ENCODE data around the gene RPP40.
"Not testable (repeated sequence)": the region's sequence is repeated elsewhere in the genome, so short reads cannot be mapped to it uniquely, and the experiment has no call there.

Gene RPP40

GRCh38 chr6:5012519-5012918 lies 8.7 kb upstream of the RPP40 start:
- DNase-seq, result no peak

- no peak for DNase-seq
Measured at GRCh38 chr6:5011346-5011745, 7.5 kb upstream of the RPP40 start.

DNA sequence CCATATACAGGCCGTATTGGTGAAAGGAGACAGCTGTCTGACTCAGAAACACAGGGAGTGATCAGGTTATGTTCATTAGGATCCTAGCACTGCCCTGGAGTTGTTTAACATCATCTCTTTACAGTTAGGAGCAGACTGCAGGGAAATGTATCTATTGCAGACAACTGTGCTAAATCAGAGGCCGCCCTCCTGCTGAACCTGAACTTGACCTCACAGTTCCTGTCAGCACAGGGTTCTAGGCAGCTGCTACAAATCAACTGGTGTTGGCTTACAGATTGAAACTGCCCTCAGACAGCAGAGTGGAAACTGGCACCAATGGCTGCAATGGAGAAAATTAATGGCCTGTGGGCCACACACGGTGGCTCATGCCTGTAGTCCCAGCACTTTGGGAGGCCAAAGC lies 3.7 kb upstream of the RPP40 start:
- DNase-seq, result no peak

DNA sequence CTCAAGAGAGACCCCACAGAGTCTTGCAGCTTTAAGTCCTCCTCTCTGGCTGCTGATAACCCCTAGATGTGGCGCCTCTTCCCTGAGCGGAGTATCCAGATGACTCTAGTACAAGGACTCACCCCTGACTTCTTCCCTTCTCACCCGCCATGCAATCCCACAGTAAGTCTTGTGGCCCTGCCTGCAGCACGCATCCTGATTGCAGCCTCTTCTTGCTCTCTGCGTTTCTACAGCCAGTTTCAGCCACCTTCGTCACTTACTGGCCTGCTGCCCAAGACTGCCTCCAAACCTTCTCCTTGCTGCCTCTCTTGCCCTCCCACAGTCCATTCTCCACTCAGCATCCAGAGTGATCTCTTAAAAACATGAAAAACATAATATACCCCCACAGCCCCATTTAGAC lies 2.4 kb upstream of the RPP40 start:
- DNase-seq, result no peak

DNA sequence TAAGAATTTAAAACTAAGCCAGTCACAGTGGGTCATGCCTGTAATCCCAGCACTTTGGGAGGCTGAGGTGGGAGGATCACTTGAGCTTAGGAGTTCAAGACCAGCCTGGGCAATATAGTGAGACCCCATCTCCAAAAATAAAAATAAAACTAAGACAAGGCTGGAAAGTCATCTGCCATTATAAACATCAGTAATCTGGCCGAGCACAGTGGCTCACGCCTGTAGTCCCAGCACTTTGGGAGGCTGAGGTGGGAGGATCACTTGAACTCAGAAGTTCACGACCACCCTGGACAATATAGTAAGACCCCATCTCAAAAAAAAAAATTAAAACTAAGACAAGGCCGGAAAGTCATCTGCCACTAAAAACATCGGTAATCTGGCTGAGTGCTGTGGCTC lies 1.2 kb upstream of the RPP40 start:
- DNase-seq, result not testable (repeated sequence)

DNA sequence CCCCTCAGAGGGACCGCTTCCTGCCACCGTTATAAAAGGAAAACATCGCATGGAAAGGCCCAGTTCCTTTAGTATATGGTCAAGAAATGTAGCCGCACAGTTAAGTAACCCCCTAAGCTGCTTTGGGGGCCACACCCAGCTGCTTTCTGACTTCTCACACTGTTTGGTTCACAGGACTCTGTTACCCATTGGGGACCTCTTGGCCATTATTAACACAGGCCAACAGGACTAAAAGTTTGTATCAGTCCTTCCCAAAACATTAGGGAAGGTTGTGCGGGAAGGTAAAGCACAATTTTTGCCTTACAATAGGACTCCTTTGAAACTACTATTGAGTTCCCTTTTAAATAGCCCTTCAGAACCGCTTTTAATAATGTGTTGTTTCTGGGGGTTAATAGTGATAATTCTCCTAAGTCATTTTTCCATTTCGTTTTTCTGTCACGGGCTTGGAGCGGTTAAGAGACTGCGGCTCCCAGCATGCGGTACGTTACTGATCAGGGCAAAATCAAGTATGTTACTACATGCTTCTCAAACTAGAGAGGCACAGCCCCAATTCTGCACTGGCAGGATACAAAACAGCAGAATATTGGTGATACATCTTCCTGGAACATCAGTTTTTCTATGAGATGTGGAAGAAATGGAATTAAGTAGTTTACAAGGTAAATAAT lies 668 bp upstream of the RPP40 start:
- DNase-seq, result no peak

DNA sequence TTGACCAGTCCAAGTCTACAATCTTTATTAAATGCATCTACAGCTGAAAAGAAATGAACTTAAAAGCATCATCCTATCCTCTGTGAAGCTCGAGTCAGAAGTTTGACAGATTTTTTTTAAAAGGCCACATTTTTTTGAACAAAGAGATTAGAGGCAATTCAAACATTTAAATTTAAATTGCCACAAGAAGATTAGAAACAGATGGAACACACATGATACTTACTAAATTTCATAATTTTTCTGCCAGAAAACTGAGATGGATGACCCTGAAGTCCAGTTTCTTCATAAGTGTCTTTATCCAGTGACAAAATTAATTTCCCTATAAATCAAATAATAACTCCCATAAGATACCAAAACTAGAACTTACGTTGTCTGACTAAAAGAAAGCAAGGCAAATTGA lies 4.3 kb downstream of the RPP40 start:
- DNase-seq, result no peak

DNA sequence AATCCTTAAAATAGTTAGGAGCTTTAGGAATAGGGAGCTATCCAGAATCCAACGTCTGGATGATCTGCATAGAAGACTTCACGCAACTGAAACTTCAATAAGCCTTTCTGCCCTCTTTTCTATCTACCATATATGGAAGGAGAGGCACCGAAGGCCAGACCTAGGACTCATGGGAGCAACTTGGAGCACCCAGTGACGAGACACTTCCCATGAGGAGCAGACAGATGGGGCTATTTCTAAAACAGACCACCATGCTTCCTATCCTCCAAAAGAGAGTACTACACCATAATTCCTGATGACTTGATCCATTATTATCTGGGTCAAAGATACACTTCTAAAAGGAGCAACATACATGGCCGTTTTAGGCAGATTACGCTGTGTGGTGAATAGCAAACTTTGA lies 6.0 kb downstream of the RPP40 start:
- DNase-seq, result no peak

- no peak for DNase-seq
Measured at GRCh38 chr6:4994741-4995140, 9.1 kb downstream of the RPP40 start.

DNA sequence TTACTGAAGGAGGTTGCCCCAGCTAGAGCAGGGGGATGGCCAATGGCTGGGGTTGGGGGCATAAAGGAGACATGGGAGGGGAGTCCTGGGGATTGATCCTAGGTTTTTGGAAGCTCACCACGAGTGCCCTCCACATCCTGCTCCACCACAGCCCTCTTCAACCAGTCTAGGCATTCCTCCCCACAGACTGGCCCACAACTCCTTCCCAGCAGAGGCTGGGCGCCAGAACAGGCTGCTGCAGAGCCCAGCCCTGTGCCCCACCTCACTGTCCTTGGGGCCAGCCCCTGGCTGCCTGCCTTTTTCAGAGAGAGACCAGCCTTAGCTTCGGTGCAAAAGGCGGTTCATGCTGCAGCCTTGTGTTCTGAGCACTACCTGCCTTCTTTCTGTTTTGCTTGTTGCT lies 16.4 kb downstream of the RPP40 start:
- no peak for DNase-seq

- no peak for DNase-seq
Measured at GRCh38 chr6:4986999-4987398, 16.8 kb downstream of the RPP40 start.

DNA sequence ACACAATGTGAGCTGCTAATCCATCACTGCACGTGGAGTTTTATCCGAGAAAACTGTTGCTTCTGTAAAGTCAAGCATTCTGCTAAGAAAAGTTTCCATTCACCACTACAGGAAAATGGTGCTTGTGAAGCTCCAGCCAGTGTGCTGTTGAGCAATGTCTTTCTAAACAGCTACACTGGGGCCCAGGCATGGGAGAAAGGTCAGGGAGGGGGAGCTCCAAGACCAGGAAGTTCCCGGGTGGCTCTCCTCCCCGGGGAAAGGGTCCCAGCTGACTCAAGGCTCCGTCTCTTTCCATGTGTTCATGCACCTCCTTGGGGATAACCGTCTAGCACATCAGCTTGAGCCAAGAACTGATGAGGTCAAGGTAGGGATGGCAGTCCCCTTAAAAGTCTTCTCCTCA lies 20.5 kb downstream of the RPP40 start:
- DNase-seq, result no peak

- DNase-seq, result no peak
Measured at GRCh38 chr6:4981761-4982160, 22.1 kb downstream of the RPP40 start.

DNA sequence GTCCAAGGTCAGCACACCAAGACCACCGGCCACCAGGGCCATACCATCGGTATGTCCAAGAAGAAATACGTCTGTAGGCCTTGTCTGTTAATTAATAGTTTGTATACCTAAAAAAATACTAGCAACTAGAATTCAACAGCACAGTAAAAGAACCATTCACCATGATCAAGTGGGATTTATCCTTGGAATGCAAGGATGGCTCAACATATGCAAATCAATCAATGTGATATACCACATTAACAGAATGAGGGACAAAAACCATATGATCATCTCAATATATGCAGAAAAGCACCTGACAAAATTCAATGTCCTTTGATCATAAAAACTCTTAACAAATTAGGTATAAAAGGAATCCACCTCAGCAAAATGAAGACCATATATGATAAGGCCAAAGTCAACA lies 24.4 kb downstream of the RPP40 start:
- DNase-seq, result no peak

DNA sequence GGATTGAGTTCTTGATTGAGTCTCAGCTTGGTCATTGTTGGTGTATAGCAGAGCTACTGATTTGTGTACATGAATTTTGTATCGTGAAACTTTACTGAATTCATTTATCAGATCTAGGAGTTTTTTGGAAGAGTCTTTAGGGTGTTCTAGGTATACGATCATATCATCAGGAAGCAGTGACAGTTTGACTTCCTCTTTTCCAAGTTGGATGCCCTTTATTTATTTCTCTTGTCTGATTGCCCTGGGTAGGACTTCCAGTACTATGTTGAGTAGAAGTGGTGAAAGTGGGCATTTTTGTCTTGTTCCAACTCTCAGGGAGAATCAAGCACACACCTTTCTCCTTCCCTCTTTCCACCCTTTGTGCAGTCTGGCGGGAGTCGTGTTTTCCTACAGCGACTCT lies 26.4 kb downstream of the RPP40 start:
- DNase-seq, result no peak

DNA sequence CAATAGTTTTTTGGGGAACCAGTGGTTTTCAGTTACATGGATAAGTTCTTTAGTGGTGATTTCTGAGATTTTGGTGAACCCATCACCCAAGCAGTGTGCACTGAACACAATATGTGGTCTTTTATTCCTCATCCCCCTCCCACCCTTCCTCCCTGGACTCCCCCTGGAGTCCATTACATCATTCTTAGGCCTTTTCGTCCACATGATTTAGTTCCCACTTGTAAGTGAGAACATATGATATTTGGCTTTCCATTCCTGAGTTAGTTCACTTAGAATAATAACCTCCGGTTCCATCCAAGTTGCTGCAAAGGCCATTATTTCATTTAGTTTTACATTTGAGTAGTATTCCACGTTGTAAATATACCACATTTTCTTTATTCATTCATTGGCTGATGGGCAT lies 28.3 kb downstream of the RPP40 start:
- DNase-seq, result no peak

DNA sequence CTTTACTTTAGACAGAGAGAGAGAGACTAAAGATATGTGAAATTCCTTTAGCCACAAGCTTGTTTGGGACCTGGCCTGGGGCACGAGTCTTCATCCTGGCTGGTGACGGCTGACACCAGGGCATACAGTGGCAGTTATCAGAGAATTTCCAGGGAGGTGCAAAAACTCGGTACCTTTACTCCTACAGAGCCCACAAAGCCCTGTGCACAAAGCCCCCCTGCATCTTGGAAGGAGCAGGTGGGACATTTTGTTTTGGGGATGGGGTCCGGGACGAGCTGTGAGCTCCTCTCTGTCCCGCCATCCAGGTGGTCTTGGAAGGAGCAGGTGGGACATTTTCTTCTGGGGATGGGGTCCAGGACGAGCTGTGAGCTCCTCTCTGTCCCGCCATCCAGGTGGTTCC lies 28.9 kb downstream of the RPP40 start:
- DNase-seq, result no peak

DNA sequence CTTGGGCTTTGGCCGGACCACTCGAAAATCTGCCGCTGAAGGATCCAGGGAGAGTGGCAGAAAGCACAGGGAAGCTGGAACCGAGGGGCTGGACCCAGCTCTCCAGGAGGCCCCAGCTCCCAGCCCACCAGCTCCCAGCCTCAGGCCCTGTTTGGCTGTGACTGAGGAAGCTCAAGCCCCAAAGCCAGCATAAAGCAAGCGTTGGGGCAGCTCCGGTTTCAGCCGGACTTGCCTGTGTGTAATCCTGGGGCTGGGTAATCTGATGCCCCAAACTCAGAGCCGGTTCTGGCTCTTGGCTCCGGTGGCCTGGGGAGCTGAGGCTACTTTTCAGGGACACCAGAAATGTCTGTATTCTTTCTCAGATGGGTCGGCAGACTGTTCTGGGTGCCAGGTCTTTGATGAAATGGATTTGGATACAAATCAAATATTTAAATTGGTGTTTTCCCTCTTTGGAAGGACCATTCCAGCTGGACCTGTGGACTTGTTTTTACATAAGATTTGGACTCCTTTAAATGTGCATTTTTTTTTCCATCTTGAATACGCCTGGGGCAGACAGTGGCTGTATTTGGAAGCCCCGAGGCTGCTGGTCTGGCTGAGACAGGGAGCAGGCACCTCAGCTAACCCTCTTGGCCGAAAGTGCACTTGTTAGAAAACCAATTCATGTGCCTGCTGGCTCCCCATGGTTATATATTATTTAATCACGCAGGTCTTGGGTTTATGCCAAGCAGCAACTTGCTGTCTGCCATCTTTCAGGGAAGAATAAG lies 29.7 kb downstream of the RPP40 start:
- DNase-seq, result peak; percentile 56

GRCh38 chr6:4973415-4973814 lies 30.4 kb downstream of the RPP40 start:
- DNase-seq, result no peak

DNA sequence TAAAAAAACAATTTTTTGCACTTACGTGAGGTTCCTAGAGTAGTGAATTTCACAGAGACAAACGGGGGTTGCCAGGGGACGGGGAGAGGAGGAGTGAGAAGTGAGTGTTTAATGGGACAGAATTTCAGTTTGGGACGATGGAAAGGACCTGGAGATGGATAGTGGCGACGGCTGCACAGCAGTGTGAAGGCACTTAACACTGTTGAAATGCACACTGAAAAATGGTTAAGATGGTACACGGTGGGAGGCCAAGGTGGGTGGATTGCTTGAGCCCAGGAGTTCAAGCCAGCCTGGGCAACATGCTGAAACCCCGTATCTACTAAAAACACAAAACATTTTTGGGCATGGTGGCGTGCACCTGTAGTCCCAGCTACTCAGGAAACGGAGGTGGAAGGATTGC lies 31.4 kb downstream of the RPP40 start:
- DNase-seq, result no peak

DNA sequence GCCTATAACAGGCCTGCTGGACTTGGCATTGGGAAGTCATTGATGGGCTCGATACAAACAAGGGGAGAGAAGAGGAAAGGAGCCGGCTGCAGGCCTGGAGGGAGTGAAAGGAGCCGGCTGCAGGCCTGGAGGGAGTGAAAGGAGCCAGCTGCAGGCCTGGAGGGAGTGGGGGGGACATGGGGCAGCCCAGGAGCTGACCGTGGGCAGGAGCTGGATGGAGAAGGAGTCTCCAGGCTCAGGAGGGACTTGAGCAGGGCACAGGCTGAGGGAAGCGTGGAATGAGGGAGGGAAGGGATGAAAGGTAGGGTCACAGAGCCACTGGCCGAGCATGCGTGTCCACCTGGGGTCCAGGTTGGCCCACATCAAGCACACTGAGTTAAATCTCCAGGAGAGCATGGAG lies 32.0 kb downstream of the RPP40 start:
- no peak for DNase-seq

DNA sequence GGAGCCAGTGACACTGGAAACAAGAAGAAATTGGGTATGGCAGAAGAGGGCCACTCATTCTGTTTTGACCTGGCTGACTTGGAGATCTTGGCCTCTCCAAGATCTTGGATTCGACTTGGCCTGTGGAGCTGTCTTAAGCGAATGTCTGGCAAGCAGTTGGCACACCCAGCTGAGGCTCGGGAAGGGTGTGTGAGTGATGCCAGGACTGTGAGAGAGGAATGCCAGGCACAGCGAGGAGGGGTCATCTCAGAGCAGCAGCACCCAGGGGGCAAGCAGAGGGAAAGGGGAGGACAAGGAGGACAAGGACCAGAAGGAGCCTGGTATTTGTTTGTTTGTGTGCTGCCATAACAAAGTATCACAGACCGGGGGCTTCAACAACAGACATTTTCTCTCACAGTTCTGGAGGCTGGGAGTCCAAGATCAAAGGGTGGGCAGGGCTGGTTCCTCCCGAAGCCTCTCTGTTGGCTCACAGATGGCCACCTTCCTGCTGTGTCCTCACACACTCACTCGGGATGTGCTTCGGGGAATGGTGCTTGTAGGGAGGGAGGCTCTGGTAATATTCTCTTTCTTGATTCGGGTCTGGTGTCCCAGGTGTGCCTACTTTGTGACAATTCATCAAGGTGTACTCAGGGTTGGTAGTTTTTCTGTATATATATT lies 33.0 kb downstream of the RPP40 start:
- DNase-seq, result no peak

DNA sequence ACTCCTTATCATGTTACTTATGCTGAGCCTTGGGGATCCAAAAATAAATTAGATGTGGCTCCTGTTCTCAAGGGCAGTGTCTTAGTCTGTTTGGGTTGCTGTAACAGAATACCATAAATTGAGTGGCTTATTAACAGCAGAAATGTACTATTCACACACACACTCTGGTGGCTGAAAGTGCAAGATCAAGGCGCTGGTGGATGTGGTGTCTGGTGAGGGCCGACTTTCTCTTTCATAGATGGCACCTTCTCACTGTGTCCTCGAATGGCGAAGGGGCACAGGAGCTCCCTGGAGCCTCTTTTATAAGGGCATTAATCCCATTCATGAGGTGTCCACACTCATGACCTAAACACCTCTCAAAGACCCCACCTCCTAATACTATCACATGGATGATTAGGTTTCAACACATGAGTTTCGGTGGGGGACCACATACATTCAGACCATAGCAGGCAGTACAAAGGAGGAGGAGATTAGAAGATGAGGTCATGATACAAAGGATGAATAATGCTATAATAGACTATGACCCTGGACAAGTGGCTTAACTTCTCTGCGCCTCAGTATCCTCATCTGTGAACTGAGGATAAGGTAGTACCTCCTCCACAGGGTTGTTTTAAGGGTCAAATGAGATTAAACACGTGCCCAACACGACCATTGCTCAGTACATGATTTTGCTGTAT lies 34.1 kb downstream of the RPP40 start:
- DNase-seq, result no peak

Measured in NCI-H146 (cell line).